GM10266 (cell line): Measurements from ENCODE around the gene TMEM120B.

ENCODE experiments used
- DNase-seq: peaks from one replicate; pipeline ENCODE4 v3.0.0; 2012; ENCODE audit errors: extremely low spot score
- TF ChIP-seq, protein P1 (sequence below): IDR thresholded peaks from 2 replicates; pipeline ENCODE4 v1.5.1; 2012; ENCODE audit warnings: mild to moderate bottlenecking, low read depth; ENCODE audit not compliant: control insufficient read depth, insufficient read depth; ENCODE audit errors: missing control alignments

Gene TMEM120B

DNA sequence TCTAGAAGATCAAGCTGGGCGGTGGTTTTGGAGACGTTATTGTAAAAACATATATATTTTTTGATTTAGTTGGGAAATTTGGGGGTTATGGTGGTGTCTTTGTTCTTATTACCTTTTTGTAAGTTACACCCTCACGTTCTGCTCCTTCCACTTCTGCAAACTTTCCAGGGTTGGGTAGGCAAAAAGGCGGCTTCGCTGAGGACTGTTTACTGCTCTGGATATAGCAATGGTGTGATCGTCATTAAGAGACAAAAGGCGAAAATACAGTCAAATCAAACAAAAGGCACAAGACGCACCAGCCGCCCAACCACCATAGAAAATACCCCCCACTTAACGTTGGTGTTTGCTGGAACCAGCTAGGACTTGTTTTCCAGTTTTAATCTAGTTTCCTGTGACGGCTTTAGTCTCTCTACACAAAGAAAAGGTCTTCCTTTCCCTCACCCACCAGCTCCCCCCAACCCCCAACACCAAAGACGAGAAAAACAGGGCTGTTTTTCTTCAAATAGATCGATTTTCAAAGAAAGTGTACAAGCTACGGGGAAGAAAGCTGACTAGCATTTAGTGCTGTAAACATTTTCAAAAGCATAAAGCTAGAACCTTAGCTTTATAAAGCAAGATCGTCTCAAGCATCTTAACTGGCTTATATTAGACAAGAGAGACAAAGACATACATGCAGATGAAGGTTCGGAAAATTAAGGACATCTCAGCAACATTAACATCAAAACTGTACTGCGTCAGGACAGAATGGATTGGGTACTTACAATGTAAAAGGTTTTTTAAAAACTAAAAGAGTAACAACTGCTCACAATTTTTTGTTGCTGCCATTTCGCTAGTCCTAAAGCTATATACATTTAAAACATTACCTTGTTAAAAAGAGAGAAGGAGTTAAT, 89.3 kb downstream of the TMEM120B start:
- DNase-seq = no peak

DNA sequence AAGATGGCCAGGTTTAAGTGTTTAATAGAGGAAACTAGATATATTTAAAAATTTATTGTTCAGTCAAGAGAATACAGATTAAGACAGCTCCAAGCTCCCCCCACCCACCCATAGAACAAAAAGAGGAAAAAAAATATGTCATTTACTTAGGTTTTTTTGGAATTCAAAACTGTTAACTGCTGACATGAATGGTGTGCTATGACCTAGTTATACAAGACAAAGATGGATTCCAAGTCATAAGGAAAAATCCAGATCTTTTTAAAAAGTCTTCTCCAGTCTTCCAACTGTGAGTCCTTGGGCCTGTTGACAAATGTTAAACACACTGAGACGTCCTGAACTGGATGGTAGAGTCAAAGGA, 89.9 kb downstream of the TMEM120B start:
- TF ChIP-seq, protein P1, sequence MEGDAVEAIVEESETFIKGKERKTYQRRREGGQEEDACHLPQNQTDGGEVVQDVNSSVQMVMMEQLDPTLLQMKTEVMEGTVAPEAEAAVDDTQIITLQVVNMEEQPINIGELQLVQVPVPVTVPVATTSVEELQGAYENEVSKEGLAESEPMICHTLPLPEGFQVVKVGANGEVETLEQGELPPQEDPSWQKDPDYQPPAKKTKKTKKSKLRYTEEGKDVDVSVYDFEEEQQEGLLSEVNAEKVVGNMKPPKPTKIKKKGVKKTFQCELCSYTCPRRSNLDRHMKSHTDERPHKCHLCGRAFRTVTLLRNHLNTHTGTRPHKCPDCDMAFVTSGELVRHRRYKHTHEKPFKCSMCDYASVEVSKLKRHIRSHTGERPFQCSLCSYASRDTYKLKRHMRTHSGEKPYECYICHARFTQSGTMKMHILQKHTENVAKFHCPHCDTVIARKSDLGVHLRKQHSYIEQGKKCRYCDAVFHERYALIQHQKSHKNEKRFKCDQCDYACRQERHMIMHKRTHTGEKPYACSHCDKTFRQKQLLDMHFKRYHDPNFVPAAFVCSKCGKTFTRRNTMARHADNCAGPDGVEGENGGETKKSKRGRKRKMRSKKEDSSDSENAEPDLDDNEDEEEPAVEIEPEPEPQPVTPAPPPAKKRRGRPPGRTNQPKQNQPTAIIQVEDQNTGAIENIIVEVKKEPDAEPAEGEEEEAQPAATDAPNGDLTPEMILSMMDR = no peak
- DNase-seq = no peak

More for the DNA sequence above, 89.3 kb downstream of the TMEM120B start:
- TF ChIP-seq, protein P1 = no peak

DNA sequence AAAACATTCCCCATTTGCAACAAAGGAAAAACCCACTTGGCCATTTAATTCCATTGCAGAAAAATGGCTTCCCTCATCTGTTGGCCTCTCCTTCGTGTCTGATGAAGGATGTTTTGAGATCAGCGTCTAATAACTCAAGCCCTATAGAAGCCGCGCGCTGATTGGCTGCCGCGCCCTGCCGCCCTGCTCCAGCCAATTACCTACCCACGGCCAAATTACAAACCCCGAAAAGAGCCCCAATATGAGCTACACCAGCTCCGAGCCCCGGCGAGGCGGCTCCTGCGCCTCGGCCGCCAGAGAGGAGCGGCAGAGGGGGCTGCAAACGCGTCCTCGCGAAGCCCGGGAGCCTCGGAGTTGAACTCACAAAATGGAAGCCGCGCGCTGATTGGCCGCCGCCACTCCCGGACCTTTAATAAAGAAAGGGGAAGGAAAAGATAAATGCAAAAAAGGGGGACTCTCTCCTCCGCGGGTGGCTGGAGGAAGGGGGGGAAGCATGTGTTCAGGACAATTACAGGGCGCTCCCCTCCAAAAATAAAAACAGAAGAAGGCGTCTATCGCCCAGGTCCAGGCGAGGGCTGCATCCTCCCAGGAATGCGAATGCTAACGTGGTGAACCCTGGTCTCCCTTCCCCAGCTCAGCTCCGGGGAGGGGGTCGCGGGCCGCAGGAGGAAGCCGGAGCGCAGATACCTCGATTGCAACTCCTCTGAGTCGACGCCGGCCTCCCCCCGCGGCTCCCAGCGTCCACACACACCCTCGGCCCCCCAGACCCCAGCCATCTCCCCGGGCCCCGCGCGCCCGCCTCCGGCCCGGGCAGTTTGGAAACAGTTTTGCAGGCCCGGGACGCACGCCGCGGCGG, 90.5 kb downstream of the TMEM120B start:
- DNase-seq = peak; percentile 97
- TF ChIP-seq, protein P1 = no peak

DNA sequence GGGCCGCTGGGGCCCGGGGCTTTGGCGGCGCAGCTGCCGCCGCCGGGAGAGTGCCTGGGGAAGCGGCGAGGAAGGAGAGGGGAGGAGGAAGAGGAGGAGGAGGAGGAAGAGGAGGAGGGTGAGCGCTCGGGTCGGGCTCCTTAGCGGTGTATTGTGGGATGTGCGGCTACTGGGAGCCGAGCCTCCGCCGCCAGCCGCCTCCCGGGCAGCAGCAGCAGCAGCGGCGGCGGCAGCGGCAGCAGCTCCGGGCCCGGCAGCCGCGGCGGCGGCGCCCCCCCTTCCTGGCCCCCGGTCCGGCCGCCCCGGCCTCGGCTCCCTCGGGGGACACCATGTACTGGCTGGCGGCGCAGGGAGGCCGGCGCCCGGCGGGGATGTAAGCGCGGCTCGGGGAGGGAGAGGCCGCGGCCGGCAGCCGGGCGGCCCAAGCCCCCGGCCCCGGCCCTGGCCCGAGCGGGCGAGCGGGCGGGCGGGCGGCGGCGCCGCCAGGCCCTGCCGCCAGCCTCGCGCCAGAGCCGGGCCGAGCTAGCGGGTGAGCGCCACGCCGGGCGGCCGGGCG, 91.4 kb downstream of the TMEM120B start, which contains the start of gene SETD1B:
Gene SETD1B (plus strand): TSS at position 149 of the 556 bp plus-strand sequence. CDS start 729 bp downstream, outside the sequence.
- TF ChIP-seq, protein P1 = no peak
- peak; percentile 61 for DNase-seq

DNA sequence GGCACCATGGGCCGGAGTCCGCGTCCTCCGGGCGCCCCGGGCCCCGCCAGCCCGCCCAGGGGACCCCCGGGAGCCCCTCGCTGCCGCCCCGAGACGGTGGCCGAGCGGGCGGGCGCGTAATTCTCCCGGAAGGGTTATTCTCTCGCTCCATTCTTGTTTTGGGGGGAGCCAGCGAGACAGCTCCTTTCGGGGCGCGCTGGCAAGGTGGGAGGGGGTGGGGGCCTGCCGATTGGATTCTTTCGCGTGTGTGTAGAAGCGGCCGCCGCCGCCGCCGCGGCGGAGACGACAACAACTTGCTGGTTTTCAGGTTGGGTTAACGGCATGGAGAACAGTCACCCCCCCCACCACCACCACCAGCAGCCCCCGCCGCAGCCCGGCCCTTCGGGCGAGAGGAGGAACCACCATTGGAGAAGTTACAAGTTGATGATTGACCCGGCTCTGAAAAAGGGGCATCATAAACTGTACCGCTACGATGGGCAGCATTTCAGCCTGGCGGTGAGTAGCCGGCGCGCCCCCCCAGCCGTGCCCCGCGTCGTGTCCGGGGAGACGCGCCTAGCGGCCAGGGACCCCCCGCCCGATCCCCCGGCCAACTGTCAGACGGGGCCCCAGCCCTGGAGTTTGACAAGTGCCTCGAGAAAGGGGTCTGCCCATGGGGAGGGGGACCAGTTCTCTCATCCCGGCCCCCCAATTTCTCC, 92.0 kb downstream of the TMEM120B start:
- peak; percentile 64 for DNase-seq
- TF ChIP-seq, protein P1 = no peak

DNA sequence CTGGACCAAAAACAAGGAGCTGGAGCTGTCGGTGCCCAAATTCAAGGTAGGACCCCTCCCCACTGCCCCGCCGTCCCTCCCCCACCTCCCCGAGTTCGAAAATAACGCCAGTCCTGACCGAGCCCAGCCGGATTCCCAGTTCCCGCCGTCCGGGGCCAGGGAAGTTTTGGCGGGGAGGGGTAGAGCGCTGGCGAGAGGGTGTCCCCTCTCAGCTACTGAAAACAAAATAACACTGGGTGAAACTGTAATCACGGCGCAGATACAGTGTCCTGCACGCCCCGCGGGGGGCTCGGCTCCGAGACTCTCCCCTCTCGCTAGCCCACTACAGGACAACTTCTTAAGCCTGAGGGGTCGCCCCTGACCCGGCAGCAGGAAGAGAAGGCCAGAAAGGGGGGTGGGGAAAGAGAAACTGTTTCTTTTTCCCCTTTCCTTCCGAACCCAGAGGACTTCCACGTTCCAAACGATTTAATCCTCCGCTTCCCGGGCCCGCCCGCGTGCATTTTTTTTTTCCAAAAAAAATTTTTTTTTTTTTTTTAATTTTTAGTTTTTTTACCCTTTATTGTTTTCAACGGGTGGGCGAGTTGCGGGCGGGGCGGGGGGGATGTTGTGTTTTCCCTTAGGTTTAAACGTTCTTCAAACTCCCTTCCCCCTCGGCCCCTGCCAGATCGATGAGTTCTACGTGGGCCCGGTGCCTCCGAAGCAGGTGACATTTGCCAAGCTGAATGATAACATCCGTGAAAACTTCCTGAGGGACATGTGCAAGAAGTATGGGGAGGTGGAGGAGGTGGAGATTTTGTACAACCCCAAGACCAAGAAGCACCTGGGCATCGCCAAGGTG, 92.8 kb downstream of the TMEM120B start:
- DNase-seq = no peak
- TF ChIP-seq, protein P1 = no peak
